ENCODE data around the gene LIN37.

The LIN37 gene

GRCh38 chr19:35732540-35733179 lies 15.7 kb upstream of the LIN37 start:
- H3K4me3 ChIP-seq (ENCODE audit: low read length), result no peak overlapping the region
- no peak for DNase-seq (ENCODE audit: low read depth, low spot score)

- DNase-seq (ENCODE audit: low read depth, low spot score), result no peak
- H3K4me3 ChIP-seq (ENCODE audit: low read length), result no peak overlapping the region
Observed at GRCh38 chr19:35733180-35734125, 14.9 kb upstream of the LIN37 start.

GRCh38 chr19:35734273-35734672 lies 14.1 kb upstream of the LIN37 start:
- no peak for DNase-seq (ENCODE audit: low read depth, low spot score)
- H3K4me3 ChIP-seq (ENCODE audit: low read length), result no peak overlapping the region

DNA sequence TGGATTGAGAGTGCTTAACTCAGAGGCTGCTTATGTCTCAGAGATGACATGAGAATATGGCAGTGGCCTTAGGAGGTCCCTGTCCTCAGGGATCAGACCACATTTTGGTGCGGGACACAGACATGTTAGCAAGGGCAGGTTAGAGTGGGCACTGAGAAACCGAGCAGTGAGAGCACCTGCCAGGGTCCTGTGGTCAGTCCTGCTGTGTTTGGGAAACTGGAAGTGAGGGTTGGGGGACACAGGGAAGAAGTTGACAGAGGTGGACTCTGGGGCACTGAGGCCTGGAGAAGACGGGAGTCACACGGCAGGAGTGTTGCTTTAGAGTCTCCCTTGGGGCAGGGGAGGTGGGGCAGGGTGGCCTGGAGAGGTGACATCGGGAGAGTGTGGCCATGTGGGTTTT lies 13.5 kb upstream of the LIN37 start:
- DNase-seq (ENCODE audit: low read depth, low spot score), result no peak
- no peak overlapping the region for H3K4me3 ChIP-seq (ENCODE audit: low read length)

DNA sequence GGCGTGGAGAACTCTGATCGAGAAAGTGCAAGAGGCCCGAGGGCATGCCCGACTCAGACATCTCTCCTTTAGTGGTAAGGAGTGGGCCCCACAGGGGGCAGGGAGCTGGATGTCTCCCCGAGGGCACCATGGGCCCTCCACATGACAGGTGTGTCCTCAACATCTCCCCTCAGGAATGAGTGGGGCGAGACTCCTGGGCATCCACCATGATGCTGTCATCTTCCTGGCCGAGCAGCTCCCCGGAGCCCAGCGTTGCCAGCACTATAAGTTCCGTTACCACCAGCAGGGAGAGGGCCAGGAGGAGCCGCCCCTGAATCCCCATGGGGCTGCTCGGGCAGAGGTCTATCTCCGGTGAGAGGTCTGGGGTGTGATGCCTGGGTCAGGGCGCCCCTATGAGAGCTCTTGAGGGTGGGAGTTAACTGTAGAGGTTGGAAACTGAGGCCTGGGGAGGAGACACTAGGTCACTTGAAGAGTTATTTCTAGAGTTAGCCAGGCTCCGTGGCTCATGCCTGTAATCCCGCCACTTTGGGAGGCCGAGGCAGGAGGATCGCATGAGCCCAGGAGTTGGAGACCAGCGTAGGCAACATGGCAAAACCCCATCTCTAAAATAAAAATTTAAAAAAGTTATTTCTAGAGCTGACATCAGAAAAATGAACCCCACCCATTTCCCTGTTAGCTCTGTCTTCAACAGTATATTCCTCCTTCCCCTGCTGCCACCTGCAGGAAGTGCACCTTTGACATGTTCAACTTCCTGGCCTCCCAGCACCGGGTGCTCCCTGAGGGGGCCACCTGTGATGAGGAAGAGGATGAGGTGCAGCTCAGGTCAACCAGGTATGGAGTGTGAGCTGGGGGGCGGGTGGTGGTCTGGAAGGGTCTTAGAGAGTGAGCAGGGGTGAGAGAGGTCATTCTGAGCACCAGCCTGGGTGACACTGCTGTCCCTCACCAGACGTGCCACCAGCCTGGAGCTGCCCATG lies 11.2 kb upstream of the LIN37 start:
- H3K4me3 ChIP-seq (ENCODE audit: low read length), result no peak overlapping the region
- no peak for DNase-seq (ENCODE audit: low read depth, low spot score)

DNA sequence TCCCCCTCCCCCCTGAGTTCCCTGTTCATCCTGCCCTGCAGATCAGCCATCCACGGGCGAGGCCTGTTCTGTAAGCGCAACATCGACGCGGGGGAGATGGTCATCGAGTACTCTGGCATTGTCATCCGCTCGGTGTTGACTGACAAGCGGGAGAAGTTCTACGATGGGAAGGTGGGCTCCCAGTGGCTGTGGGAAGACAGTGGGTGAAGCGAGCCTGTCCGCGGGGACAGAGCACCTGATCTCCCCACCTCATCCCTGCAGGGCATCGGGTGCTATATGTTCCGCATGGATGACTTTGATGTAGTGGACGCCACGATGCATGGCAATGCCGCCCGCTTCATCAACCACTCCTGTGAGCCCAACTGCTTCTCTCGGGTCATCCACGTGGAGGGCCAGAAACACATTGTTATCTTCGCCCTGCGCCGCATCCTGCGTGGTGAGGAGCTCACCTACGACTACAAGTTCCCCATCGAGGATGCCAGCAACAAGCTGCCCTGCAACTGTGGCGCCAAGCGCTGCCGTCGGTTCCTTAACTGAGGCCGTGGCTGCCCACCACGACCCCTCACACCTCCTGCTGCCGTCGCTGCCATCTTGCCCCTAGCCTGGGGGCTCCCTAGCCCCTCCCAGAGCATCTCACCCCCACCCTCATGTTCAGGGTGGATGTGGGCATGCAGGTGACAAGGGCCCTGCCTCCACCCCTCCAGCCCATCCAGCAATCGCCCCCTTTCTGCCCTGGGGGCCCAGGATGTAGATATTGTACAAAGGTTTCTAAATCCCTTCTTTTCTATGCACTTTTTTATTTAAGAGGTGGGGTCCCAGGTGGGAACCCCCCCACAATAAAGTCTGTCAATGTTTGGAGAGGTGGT lies 10.1 kb upstream of the LIN37 start:
- H3K4me3 ChIP-seq (ENCODE audit: low read length), result no peak overlapping the region
- no peak for DNase-seq (ENCODE audit: low read depth, low spot score)

- H3K4me3 ChIP-seq (ENCODE audit: low read length), result no peak overlapping the region
- DNase-seq (ENCODE audit: low read depth, low spot score), result no peak
Observed at GRCh38 chr19:35738887-35739229, 9.5 kb upstream of the LIN37 start.

GRCh38 chr19:35739275-35740107 lies 8.9 kb upstream of the LIN37 start:
- no peak for DNase-seq (ENCODE audit: low read depth, low spot score)
- peak overlapping the region; percentile 69 for H3K4me3 ChIP-seq (ENCODE audit: low read length)

- peak overlapping the region; percentile 69 for H3K4me3 ChIP-seq (ENCODE audit: low read length)
- no peak for DNase-seq (ENCODE audit: low read depth, low spot score)
Observed at GRCh38 chr19:35740108-35740422, 8.3 kb upstream of the LIN37 start.

DNA sequence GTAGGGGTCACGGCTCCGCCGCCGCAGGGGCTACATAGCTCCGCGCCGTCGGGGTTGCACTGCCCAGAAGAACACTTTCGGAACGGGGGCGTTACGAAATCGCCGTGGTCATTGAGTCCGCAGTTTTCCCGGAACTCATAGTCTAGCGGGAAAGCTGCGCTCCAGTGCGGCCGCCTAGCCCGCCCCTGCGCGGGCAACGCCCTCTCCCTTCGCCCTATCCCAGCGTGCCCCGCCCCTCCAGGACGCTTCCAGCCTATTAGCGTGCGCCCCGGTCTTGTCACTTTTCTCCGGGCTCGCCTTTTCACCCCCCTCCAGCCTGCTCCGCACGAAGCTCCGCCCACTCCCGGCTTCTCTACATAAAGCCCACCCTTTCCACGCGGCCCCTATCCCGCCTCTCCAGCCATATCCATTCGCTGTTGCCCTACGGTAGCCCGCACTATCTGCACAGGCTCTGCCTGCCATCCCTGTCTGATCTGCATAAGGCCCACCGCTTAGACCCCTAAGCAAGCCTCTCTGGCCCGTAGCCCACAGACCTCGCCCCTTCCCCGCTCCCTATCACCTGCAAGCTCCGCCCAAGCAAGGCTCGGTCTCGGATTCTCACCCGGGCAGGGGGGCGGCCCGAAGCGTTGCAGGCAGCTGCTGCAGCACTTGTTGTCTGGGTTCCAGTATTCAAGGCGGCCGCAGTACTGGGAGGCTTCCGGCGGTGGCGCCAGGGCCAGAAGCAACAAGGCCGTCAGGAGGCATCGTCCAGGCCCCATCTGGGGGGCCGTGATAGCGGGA lies 7.8 kb upstream of the LIN37 start:
- peak overlapping the region; percentile 69 for H3K4me3 ChIP-seq (ENCODE audit: low read length)
- DNase-seq (ENCODE audit: low read depth, low spot score), result peak; percentile 93

DNA sequence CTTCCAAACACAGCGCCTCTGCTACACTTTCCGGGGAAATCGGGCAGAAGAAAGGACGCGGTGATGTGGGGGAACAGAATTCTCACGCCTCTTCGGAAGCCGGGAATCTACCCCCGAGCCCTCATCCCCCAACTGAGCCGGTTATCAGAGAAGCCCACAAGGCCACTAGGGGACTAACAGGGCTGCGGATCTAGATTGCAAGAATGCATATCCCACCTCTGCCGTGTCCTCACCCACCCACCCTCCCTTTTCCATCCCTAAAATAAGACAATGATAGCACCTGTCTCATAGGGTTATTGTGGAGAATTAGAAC lies 7.2 kb upstream of the LIN37 start:
- peak overlapping the region; percentile 69 for H3K4me3 ChIP-seq (ENCODE audit: low read length)
- DNase-seq (ENCODE audit: low read depth, low spot score), result no peak

DNA sequence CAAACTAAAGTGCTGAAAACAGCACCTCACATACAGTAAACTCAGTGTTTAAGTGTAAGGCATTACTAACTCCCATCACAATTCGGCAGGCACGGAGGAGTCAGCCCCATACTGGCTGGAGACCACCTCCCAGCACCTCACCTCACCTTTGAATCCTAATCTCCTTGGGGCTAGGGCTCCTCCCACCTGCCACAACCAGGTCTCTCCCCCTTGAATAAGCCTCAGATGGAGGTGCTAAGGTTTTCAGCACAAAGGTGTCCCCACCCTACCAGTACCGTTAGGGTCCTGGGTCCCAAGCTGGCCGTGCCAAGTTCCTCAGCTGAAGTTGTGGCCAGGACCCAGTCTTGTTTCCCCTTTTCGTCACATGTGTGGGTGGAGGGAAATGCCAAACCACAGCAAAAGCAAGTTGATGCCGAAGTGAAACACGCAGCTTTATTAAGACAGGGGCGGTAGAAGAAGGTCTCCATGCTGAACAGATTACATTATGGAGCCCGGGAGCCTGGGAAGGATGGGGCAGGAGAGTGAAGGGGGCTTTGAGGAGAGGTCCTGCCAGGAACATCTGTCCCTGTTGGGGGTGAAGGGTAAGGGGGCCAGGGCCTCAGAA lies 6.2 kb upstream of the LIN37 start, which contains the start of gene IGFLR1:
TSS of gene IGFLR1 (minus strand) at position 332 of the 604 bp plus-strand sequence. CDS start 1,272 bp downstream, outside the sequence.
- H3K4me3 ChIP-seq (ENCODE audit: low read length), result peak within 1 kb of the TSS; percentile 69
- peak; percentile 60 for DNase-seq (ENCODE audit: low read depth, low spot score)

GRCh38 chr19:35743640-35744429 lies 4.5 kb upstream of the LIN37 start:
- peak overlapping the region; percentile 86 for H3K4me3 ChIP-seq (ENCODE audit: low read length)
- no peak for DNase-seq (ENCODE audit: low read depth, low spot score)

- DNase-seq (ENCODE audit: low read depth, low spot score), result peak; percentile 94
- H3K4me3 ChIP-seq (ENCODE audit: low read length), result peak overlapping the region; percentile 86
Observed at GRCh38 chr19:35744430-35745327, 3.7 kb upstream of the LIN37 start.
